Astrocyte of the cerebellum (primary cell): Measurements from ENCODE around the gene CTNNA3.

Experiments used
- DNase-seq: peaks from one replicate; pipeline ENCODE4 v3.0.0-alpha.2; 2011; ENCODE audit warnings: low read depth
- H3K4me3 ChIP-seq: 2 replicates; pipeline ENCODE4 v1.5.1; 2011; ENCODE audit warnings: mild to moderate bottlenecking, low read depth, low read length, moderate library complexity
- CTCF ChIP-seq: IDR thresholded peaks from 2 replicates; pipeline ENCODE4 v1.5.1; 2012; ENCODE audit warnings: low read length, low read depth, moderate library complexity, mild to moderate bottlenecking; ENCODE audit errors: missing control alignments
- in situ Hi-C: cut with HindIII; loops from 2 replicates; pipeline ENCODE4 v1.10.0; 2017; ENCODE audit warnings: low sequenced_read_pairs

The CTNNA3 gene

GRCh38 chr10:66183028-66183427 lies 1513.0 kb downstream of the CTNNA3 start:
- no peak for DNase-seq
- in situ Hi-C loops = no loop called here
- TF ChIP-seq CTCF = no peak
- no peak overlapping the region for H3K4me3 ChIP-seq

- in situ Hi-C loops = no loop called here
- peak; percentile 43 for TF ChIP-seq CTCF
- peak; percentile 58 for DNase-seq
- no peak overlapping the region for H3K4me3 ChIP-seq
These were observed 1515.2 kb downstream of the CTNNA3 start for GRCh38 chr10:66180581-66181318.

- no peak overlapping the region for H3K4me3 ChIP-seq
- DNase-seq = no peak
- no peak for TF ChIP-seq CTCF
- in situ Hi-C loops = no loop called here
These were observed 1516.0 kb downstream of the CTNNA3 start for GRCh38 chr10:66180021-66180420.

GRCh38 chr10:66176772-66177171 lies 1519.2 kb downstream of the CTNNA3 start:
- no peak overlapping the region for H3K4me3 ChIP-seq
- DNase-seq = no peak
- in situ Hi-C loops = no loop called here
- TF ChIP-seq CTCF = no peak

- no peak for TF ChIP-seq CTCF
- DNase-seq = peak; percentile 12
- in situ Hi-C loops = no loop called here
- no peak overlapping the region for H3K4me3 ChIP-seq
These were observed 1528.2 kb downstream of the CTNNA3 start for GRCh38 chr10:66167816-66168215.

- no peak for TF ChIP-seq CTCF
- H3K4me3 ChIP-seq = no peak overlapping the region
- no peak for DNase-seq
- in situ Hi-C loops = no loop called here
These were observed 1533.3 kb downstream of the CTNNA3 start for GRCh38 chr10:66162560-66163143.
